Measurements from ENCODE around the gene RPS25.
"Not testable (repeated sequence)": the region's sequence is repeated elsewhere in the genome, so short reads cannot be mapped to it uniquely, and the experiment has no call there.

RPS25 gene

DNA sequence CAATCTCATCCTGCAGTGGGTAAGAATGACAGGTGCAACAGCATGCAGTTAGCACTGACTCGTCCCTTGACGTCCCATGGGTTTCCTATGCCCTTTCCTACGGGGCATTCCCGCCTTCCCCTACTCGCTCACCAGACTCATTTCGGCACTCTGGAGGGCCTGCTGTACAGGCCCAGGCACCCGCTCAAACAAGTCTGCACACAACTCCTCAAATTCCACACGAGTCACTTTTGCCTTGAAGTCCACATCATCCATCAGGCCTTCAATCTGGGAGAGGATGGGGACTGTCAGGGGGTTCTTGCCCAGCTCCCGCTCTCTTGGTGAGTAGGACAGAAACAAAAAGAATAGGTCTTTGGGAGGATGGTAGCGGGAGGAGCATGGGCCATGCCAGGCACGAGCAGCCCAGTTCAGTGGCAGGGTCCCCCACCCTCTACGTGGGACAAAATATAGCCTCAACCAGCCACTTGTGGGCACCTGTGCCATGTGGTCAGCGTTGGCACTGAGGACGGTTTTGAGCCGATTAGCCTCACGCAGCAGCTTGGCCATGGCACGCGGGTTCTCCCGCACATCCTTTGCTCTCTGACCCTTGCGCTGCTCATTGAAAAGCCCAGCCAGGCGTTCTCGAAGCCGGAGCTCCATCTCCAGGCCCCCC lies 34.1 kb upstream of the RPS25 start:
- Histone ChIP-seq H3K9ac (ENCODE audit: low read depth, low read length) (no peak overlapping the region), H3K27ac (ENCODE audit: low read depth, low read length) (no peak overlapping the region), H3K27me3 (ENCODE audit: insufficient read depth, low read length) (no peaks in the 10 kb centered on the region), H3K9me3 (ENCODE audit: insufficient read depth, low read depth, low read length) (no peaks in the 10 kb centered on the region), H3K36me3 (ENCODE audit: insufficient read depth, low read length) (peaks cover 85% of the 10 kb centered on the region), H3K4me3 (ENCODE audit: low read length) (no peak overlapping the region), H3K4me1 (ENCODE audit: insufficient read depth, low read length) (0 out of 2 replicates have a peak, but pooled peaks cover 5% of the 10 kb centered on the region)
- 96% methylated on average over 23 of the region's 23 CpGs for WGBS

GRCh38 chr11:119051440-119052162 lies 33.5 kb upstream of the RPS25 start:
- Histone ChIP-seq H3K27me3 (ENCODE audit: insufficient read depth, low read length) (no peaks in the 10 kb centered on the region), H3K27ac (ENCODE audit: low read depth, low read length) (no peak overlapping the region), H3K4me1 (ENCODE audit: insufficient read depth, low read length) (0 out of 2 replicates have a peak, but pooled peaks cover 5% of the 10 kb centered on the region), H3K9me3 (ENCODE audit: insufficient read depth, low read depth, low read length) (no peaks in the 10 kb centered on the region), H3K9ac (ENCODE audit: low read depth, low read length) (no peak overlapping the region), H3K36me3 (ENCODE audit: insufficient read depth, low read length) (peaks cover 91% of the 10 kb centered on the region), H3K4me3 (ENCODE audit: low read length) (no peak overlapping the region)
- WGBS, result 93% methylated on average over 17 of the region's 17 CpGs

GRCh38 chr11:119049081-119049480 lies 30.9 kb upstream of the RPS25 start:
- no peak overlapping the region for H3K27ac ChIP-seq (ENCODE audit: low read depth, low read length)
- H3K9ac ChIP-seq (ENCODE audit: low read depth, low read length), result no peak overlapping the region
- H3K27me3 ChIP-seq (ENCODE audit: insufficient read depth, low read length), result no peaks in the 10 kb centered on the region
- H3K9me3 ChIP-seq (ENCODE audit: insufficient read depth, low read depth, low read length), result no peaks in the 10 kb centered on the region
- peaks cover 99% of the 10 kb centered on the region for H3K36me3 ChIP-seq (ENCODE audit: insufficient read depth, low read length)
- 96% methylated on average over 7 of the region's 7 CpGs for WGBS
- H3K4me1 ChIP-seq (ENCODE audit: insufficient read depth, low read length), result no peaks in the 10 kb centered on the region
- H3K4me3 ChIP-seq (ENCODE audit: low read length), result no peak overlapping the region

GRCh38 chr11:119048644-119049043 lies 30.5 kb upstream of the RPS25 start:
- 93% methylated on average over 9 of the region's 9 CpGs for WGBS

GRCh38 chr11:119047205-119047604 lies 29.1 kb upstream of the RPS25 start:
- Histone ChIP-seq H3K4me1 (ENCODE audit: insufficient read depth, low read length) (no peaks in the 10 kb centered on the region), H3K27ac (ENCODE audit: low read depth, low read length) (no peak overlapping the region), H3K27me3 (ENCODE audit: insufficient read depth, low read length) (no peaks in the 10 kb centered on the region), H3K9ac (ENCODE audit: low read depth, low read length) (no peak overlapping the region), H3K36me3 (ENCODE audit: insufficient read depth, low read length) (peaks cover 80% of the 10 kb centered on the region), H3K4me3 (ENCODE audit: low read length) (no peak overlapping the region), H3K9me3 (ENCODE audit: insufficient read depth, low read depth, low read length) (no peaks in the 10 kb centered on the region)
- WGBS, result 97% methylated on average over 6 of the region's 6 CpGs

More at GRCh38 chr11:119048644-119049043, 30.5 kb upstream of the RPS25 start:
- Histone ChIP-seq H3K9me3 (ENCODE audit: insufficient read depth, low read depth, low read length) (no peaks in the 10 kb centered on the region), H3K36me3 (ENCODE audit: insufficient read depth, low read length) (peaks cover 94% of the 10 kb centered on the region), H3K4me3 (ENCODE audit: low read length) (no peak overlapping the region), H3K27ac (ENCODE audit: low read depth, low read length) (no peak overlapping the region), H3K9ac (ENCODE audit: low read depth, low read length) (no peak overlapping the region), H3K27me3 (ENCODE audit: insufficient read depth, low read length) (no peaks in the 10 kb centered on the region), H3K4me1 (ENCODE audit: insufficient read depth, low read length) (no peaks in the 10 kb centered on the region)

- WGBS, result 93% methylated on average over 6 of the region's 6 CpGs
- no peak overlapping the region for H3K4me3 ChIP-seq (ENCODE audit: low read length)
- peaks cover 73% of the 10 kb centered on the region for H3K36me3 ChIP-seq (ENCODE audit: insufficient read depth, low read length)
- H3K27me3 ChIP-seq (ENCODE audit: insufficient read depth, low read length), result no peaks in the 10 kb centered on the region
- H3K9me3 ChIP-seq (ENCODE audit: insufficient read depth, low read depth, low read length), result no peaks in the 10 kb centered on the region
- H3K9ac ChIP-seq (ENCODE audit: low read depth, low read length), result no peak overlapping the region
- no peak overlapping the region for H3K27ac ChIP-seq (ENCODE audit: low read depth, low read length)
- H3K4me1 ChIP-seq (ENCODE audit: insufficient read depth, low read length), result no peaks in the 10 kb centered on the region
Observed at GRCh38 chr11:119046489-119046888, 28.3 kb upstream of the RPS25 start.

GRCh38 chr11:119044708-119045107 lies 26.6 kb upstream of the RPS25 start:
- Histone ChIP-seq H3K27me3 (ENCODE audit: insufficient read depth, low read length) (no peaks in the 10 kb centered on the region), H3K9ac (ENCODE audit: low read depth, low read length) (no peak overlapping the region), H3K4me3 (ENCODE audit: low read length) (no peak overlapping the region), H3K4me1 (ENCODE audit: insufficient read depth, low read length) (peaks cover 4% of the 10 kb centered on the region), H3K27ac (ENCODE audit: low read depth, low read length) (no peak overlapping the region), H3K9me3 (ENCODE audit: insufficient read depth, low read depth, low read length) (no peaks in the 10 kb centered on the region), H3K36me3 (ENCODE audit: insufficient read depth, low read length) (peaks cover 55% of the 10 kb centered on the region)
- WGBS, result 89% methylated on average over 6 of the region's 6 CpGs

DNA sequence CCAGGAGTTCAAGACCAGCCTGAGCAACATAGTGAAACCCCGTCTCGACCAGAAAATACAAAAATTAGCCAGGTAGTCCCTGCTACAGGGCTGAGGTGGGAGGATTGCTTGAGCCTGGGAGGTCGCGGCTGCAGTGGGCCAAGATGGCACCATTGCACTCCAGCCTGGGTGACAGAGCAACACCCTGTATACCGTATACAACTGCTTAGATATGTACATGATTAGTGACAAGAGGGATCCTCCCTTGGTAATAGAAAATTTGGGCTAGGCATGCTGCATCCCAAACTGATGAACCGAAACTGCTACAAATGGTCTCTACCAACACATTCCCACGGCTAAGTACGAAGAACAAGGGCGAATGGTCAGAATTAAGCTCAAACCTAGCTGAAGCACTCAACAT lies 24.8 kb upstream of the RPS25 start:
- Histone ChIP-seq H3K36me3 (ENCODE audit: insufficient read depth, low read length) (peaks cover 37% of the 10 kb centered on the region), H3K4me1 (ENCODE audit: insufficient read depth, low read length) (peaks cover 4% of the 10 kb centered on the region), H3K9ac (ENCODE audit: low read depth, low read length) (no peak overlapping the region), H3K27me3 (ENCODE audit: insufficient read depth, low read length) (no peaks in the 10 kb centered on the region), H3K4me3 (ENCODE audit: low read length) (no peak overlapping the region), H3K9me3 (ENCODE audit: insufficient read depth, low read depth, low read length) (no peaks in the 10 kb centered on the region), H3K27ac (ENCODE audit: low read depth, low read length) (no peak overlapping the region)
- 89% methylated on average over 9 of the region's 9 CpGs for WGBS

- no peaks in the 10 kb centered on the region for H3K27me3 ChIP-seq (ENCODE audit: insufficient read depth, low read length)
- WGBS, result 93% methylated on average over 3 of the region's 4 CpGs
- H3K9ac ChIP-seq (ENCODE audit: low read depth, low read length), result no peak overlapping the region
- H3K4me3 ChIP-seq (ENCODE audit: low read length), result no peak overlapping the region
- H3K4me1 ChIP-seq (ENCODE audit: insufficient read depth, low read length), result peaks cover 4% of the 10 kb centered on the region
- no peaks in the 10 kb centered on the region for H3K9me3 ChIP-seq (ENCODE audit: insufficient read depth, low read depth, low read length)
- no peak overlapping the region for H3K27ac ChIP-seq (ENCODE audit: low read depth, low read length)
- peaks cover 27% of the 10 kb centered on the region for H3K36me3 ChIP-seq (ENCODE audit: insufficient read depth, low read length)
Observed at GRCh38 chr11:119041821-119042514, 23.8 kb upstream of the RPS25 start.

GRCh38 chr11:119039471-119039870 lies 21.3 kb upstream of the RPS25 start:
- H3K27me3 ChIP-seq (ENCODE audit: insufficient read depth, low read length); H3K36me3 ChIP-seq (ENCODE audit: insufficient read depth, low read length); H3K9me3 ChIP-seq (ENCODE audit: insufficient read depth, low read depth, low read length); H3K27ac ChIP-seq (ENCODE audit: low read depth, low read length); H3K4me1 ChIP-seq (ENCODE audit: insufficient read depth, low read length); H3K9ac ChIP-seq (ENCODE audit: low read depth, low read length); H3K4me3 ChIP-seq (ENCODE audit: low read length): not testable (repeated sequence)
- WGBS, result 65% methylated on average over 6 of the region's 11 CpGs

GRCh38 chr11:119038884-119039283 lies 20.7 kb upstream of the RPS25 start:
- Histone ChIP-seq H3K4me3 (ENCODE audit: low read length) (no peak overlapping the region), H3K27ac (ENCODE audit: low read depth, low read length) (no peak overlapping the region), H3K36me3 (ENCODE audit: insufficient read depth, low read length) (no peaks in the 10 kb centered on the region), H3K9ac (ENCODE audit: low read depth, low read length) (no peak overlapping the region), H3K9me3 (ENCODE audit: insufficient read depth, low read depth, low read length) (no peaks in the 10 kb centered on the region), H3K4me1 (ENCODE audit: insufficient read depth, low read length) (peaks cover 4% of the 10 kb centered on the region), H3K27me3 (ENCODE audit: insufficient read depth, low read length) (no peaks in the 10 kb centered on the region)
- WGBS, result 94% methylated on average over 5 of the region's 5 CpGs
